ENCODE measurements around the gene PLA2G2F. TPM values are rescaled to one million over a fixed set of nuclear protein-coding genes. Genes with fewer than 3 reads are reported as not detected.

Gene PLA2G2F
- total RNA-seq, 2 experiments from 2014 or later, result not detected

DNA sequence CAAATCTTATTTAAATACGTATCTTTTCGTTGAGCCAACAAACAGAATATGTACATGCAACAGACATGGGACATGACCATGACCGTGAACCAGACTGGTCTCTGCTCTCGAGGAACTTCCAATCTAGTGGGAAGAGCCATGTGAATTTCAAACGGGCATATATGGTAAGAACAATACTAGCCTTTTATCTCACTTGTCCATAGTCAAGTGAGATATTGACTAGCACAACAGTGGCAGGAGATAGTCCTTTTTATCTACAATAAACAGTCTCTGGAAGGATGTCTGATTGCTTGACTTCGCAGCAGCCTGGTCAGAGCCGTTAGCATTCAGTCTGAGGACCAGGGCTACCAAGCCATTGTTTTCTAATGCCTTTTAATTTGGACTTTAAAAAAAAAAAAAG, 59.8 kb downstream of the PLA2G2F start:
- Mint-ChIP-seq H3K27ac (no peak overlapping the region), H3K27me3 (peaks cover 57% of the 10 kb centered on the region), H3K9me3 (ENCODE audit: low read depth) (no peaks in the 10 kb centered on the region), H3K4me3 (no peak overlapping the region), H3K4me1 (no peaks in the 10 kb centered on the region), H3K36me3 (no peaks in the 10 kb centered on the region)
- DNase-seq, result no peak
- ATAC-seq, result no peak
- CTCF ChIA-PET, result no interaction called here

DNA sequence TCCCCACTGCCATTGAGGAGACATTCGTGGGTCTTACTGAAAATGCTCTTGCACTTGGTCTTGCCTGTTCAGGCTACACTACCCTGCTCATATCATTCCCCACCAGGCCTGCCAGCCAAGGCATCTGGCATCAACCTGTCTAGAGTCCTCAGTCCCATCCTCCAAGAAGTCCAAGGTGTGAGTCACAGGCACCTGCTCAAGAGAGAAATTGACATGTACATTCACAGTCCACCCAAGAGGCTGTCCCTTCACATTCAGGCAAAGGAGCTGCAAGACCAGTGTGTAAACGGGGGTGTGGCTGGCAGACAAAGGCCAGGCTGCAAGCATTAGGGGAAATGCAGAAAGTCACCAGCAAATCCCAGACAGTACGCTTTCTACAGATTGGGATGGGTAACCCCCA, 60.3 kb downstream of the PLA2G2F start:
- no peaks in the 10 kb centered on the region for H3K9me3 Mint-ChIP-seq (ENCODE audit: low read depth)
- ATAC-seq, result no peak
- no peak overlapping the region for H3K4me3 Mint-ChIP-seq
- DNase-seq, result no peak
- no peak overlapping the region for H3K27ac Mint-ChIP-seq
- CTCF ChIA-PET, result interaction anchor here (0.9 kb wide), 1 partner anchor 13 kb away, joined by 3 read pairs; no protein-coding TSS in a partner anchor
- H3K27me3 Mint-ChIP-seq, result peaks cover 52% of the 10 kb centered on the region
- H3K36me3 Mint-ChIP-seq, result no peaks in the 10 kb centered on the region
- H3K4me1 Mint-ChIP-seq, result no peaks in the 10 kb centered on the region

GRCh38 chr1:20199840-20200239, 60.7 kb downstream of the PLA2G2F start:
- peaks cover 52% of the 10 kb centered on the region for H3K27me3 Mint-ChIP-seq
- CTCF ChIA-PET, result interaction anchor here (0.9 kb wide), 1 partner anchor 13 kb away, joined by 3 read pairs; no protein-coding TSS in a partner anchor

More at GRCh38 chr1:20199840-20200239, 60.7 kb downstream of the PLA2G2F start:
- H3K27ac Mint-ChIP-seq, result no peak overlapping the region
- H3K4me3 Mint-ChIP-seq, result no peak overlapping the region
- no peaks in the 10 kb centered on the region for H3K36me3 Mint-ChIP-seq
- ATAC-seq, result no peak
- H3K4me1 Mint-ChIP-seq, result no peaks in the 10 kb centered on the region
- no peaks in the 10 kb centered on the region for H3K9me3 Mint-ChIP-seq (ENCODE audit: low read depth)
- DNase-seq, result no peak

Other genes with a start within 250 kb of the PLA2G2F start
- gene PLA2G2E, start 215.7 kb upstream of the PLA2G2F start, total RNA-seq, result not detected
- gene PLA2G2A, start 159.7 kb upstream of the PLA2G2F start, total RNA-seq, result not detected
- not detected for gene PLA2G5, start 69.1 kb upstream of the PLA2G2F start, total RNA-seq
- not detected for gene PLA2G2D, start 19.8 kb upstream of the PLA2G2F start, total RNA-seq
- 1 to 10 TPM in 1 of 2 experiments, under 1 TPM in 1; 0.23 to 1.1 TPM for gene UBXN10, start 46.8 kb downstream of the PLA2G2F start, total RNA-seq
- not detected for gene PLA2G2C, start 47.2 kb downstream of the PLA2G2F start, total RNA-seq
- gene VWA5B1, start 151.6 kb downstream of the PLA2G2F start, total RNA-seq, result not detected

Data from activated CD8-positive, alpha-beta memory T cell treated with anti-CD3 and anti-CD28 coated beads, Interleukin-2, amount 10 ng/mL, durations not matched to agents 7 days and 5 days (primary cell).